ENCODE results near the gene EYA3.

DNA sequence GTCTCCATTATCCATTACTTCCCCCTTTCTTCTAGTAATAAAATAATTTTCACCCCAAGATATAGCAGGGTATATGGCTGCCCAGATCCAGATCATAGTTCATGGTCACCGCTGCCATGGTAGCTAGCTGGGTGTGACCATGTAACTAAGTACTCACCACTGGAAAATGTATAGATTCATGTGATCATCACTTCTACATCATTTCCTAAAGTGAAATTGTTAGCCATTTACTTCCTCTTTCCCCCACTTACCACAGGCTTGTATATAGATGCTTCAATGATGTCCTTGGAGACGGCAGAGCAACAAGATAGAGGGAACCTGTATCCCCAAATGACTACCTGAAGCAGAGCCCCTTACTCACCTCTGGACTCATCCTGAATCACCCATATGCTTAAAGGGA, 22.7 kb upstream of the EYA3 start:
- TF ChIP-seq, protein P1, sequence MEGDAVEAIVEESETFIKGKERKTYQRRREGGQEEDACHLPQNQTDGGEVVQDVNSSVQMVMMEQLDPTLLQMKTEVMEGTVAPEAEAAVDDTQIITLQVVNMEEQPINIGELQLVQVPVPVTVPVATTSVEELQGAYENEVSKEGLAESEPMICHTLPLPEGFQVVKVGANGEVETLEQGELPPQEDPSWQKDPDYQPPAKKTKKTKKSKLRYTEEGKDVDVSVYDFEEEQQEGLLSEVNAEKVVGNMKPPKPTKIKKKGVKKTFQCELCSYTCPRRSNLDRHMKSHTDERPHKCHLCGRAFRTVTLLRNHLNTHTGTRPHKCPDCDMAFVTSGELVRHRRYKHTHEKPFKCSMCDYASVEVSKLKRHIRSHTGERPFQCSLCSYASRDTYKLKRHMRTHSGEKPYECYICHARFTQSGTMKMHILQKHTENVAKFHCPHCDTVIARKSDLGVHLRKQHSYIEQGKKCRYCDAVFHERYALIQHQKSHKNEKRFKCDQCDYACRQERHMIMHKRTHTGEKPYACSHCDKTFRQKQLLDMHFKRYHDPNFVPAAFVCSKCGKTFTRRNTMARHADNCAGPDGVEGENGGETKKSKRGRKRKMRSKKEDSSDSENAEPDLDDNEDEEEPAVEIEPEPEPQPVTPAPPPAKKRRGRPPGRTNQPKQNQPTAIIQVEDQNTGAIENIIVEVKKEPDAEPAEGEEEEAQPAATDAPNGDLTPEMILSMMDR (IDR thresholded peaks at IDR 0.05) = no peak
- no peak for TF ChIP-seq POLR2A (IDR thresholded peaks at IDR 0.05; ENCODE audit: low read depth)
